ENCODE results near the gene ST3GAL3.

The ST3GAL3 gene

GRCh38 chr1:43736819-43737218 lies 29.5 kb downstream of the ST3GAL3 start:
- Mint-ChIP-seq H3K36me3 (ENCODE audit: low read depth) (peaks cover 5% of the 10 kb centered on the region), H3K9me3 (no peaks in the 10 kb centered on the region), H3K27ac (no peak overlapping the region), H3K4me1 (peaks cover 8% of the 10 kb centered on the region), H3K27me3 (ENCODE audit: low read depth, poor library complexity) (no peaks in the 10 kb centered on the region), H3K4me3 (no peak overlapping the region)
- TF ChIP-seq, protein P1, sequence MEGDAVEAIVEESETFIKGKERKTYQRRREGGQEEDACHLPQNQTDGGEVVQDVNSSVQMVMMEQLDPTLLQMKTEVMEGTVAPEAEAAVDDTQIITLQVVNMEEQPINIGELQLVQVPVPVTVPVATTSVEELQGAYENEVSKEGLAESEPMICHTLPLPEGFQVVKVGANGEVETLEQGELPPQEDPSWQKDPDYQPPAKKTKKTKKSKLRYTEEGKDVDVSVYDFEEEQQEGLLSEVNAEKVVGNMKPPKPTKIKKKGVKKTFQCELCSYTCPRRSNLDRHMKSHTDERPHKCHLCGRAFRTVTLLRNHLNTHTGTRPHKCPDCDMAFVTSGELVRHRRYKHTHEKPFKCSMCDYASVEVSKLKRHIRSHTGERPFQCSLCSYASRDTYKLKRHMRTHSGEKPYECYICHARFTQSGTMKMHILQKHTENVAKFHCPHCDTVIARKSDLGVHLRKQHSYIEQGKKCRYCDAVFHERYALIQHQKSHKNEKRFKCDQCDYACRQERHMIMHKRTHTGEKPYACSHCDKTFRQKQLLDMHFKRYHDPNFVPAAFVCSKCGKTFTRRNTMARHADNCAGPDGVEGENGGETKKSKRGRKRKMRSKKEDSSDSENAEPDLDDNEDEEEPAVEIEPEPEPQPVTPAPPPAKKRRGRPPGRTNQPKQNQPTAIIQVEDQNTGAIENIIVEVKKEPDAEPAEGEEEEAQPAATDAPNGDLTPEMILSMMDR (IDR thresholded peaks at IDR 0.05) = no peak
- DNase-seq = no peak

- no peak for DNase-seq
- no peak overlapping the region for H3K4me3 Mint-ChIP-seq
- TF ChIP-seq, protein P1 (IDR thresholded peaks at IDR 0.05) = no peak
- no peaks in the 10 kb centered on the region for H3K4me1 Mint-ChIP-seq
- H3K27me3 Mint-ChIP-seq (ENCODE audit: low read depth, poor library complexity) = no peaks in the 10 kb centered on the region
- peaks cover 33% of the 10 kb centered on the region for H3K36me3 Mint-ChIP-seq (ENCODE audit: low read depth)
- peaks cover 4% of the 10 kb centered on the region for H3K9me3 Mint-ChIP-seq
- no peak overlapping the region for H3K27ac Mint-ChIP-seq
Measured at GRCh38 chr1:43742026-43742425, 34.7 kb downstream of the ST3GAL3 start.

DNA sequence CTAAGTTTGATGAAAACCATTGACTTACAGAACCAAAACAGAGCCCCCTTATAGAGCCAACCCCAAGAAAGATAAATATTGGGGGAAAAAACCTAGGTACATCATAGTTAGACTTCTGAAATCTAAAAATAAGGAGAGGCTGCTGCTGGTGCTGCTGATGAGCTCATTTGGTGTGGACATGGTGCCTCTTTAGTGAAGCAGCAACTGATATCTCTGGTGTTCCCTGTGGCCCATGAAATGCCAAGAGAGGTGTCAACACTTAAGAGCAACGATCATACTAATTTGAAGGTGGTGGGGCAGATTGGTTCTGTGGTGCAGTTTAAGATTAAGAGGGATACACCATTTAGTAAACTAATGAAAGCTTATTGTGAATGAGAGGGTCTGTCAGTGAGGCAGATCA lies 35.9 kb downstream of the ST3GAL3 start:
- DNase-seq = no peak
- peaks cover 4% of the 10 kb centered on the region for H3K9me3 Mint-ChIP-seq
- H3K4me3 Mint-ChIP-seq = no peak overlapping the region
- H3K27ac Mint-ChIP-seq = no peak overlapping the region
- H3K4me1 Mint-ChIP-seq = no peaks in the 10 kb centered on the region
- peaks cover 41% of the 10 kb centered on the region for H3K36me3 Mint-ChIP-seq (ENCODE audit: low read depth)
- no peaks in the 10 kb centered on the region for H3K27me3 Mint-ChIP-seq (ENCODE audit: low read depth, poor library complexity)
- TF ChIP-seq, protein P1 (IDR thresholded peaks at IDR 0.05) = no peak

DNA sequence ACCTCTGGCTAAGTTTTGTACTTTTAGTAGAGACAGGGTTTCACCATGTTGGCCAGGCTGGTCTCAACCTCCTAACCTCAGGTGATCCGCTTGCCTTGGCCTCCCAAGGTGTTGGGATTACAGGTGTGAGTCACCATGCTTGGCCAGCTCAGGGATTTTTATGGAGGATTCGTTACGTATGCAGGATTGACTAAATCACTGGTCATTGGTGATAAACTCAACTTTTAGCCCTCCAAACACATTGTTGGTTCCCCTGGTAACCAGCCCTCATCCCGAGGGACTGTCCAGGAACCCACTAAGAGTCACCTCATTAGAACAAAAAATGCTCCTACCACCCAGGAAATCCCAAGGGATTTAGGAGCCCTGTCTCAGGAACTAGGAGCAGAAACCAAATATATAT lies 40.4 kb downstream of the ST3GAL3 start:
- no peak for DNase-seq
- Mint-ChIP-seq H3K27ac (no peak overlapping the region), H3K36me3 (ENCODE audit: low read depth) (peaks cover 46% of the 10 kb centered on the region), H3K4me3 (no peak overlapping the region), H3K4me1 (no peaks in the 10 kb centered on the region), H3K27me3 (ENCODE audit: low read depth, poor library complexity) (no peaks in the 10 kb centered on the region), H3K9me3 (peaks cover 11% of the 10 kb centered on the region)
- TF ChIP-seq, protein P1 (IDR thresholded peaks at IDR 0.05) = no peak

GRCh38 chr1:43750083-43750482 lies 42.7 kb downstream of the ST3GAL3 start:
- Mint-ChIP-seq H3K36me3 (ENCODE audit: low read depth) (peaks cover 37% of the 10 kb centered on the region), H3K27ac (no peak overlapping the region), H3K4me1 (no peaks in the 10 kb centered on the region), H3K9me3 (peaks cover 11% of the 10 kb centered on the region), H3K4me3 (no peak overlapping the region), H3K27me3 (ENCODE audit: low read depth, poor library complexity) (no peaks in the 10 kb centered on the region)
- TF ChIP-seq, protein P1 (IDR thresholded peaks at IDR 0.05) = no peak
- no peak for DNase-seq

GRCh38 chr1:43753422-43753821 lies 46.1 kb downstream of the ST3GAL3 start:
- no peak overlapping the region for H3K4me3 Mint-ChIP-seq
- no peaks in the 10 kb centered on the region for H3K4me1 Mint-ChIP-seq
- no peaks in the 10 kb centered on the region for H3K27me3 Mint-ChIP-seq (ENCODE audit: low read depth, poor library complexity)
- H3K27ac Mint-ChIP-seq = no peak overlapping the region
- no peak for DNase-seq
- TF ChIP-seq, protein P1 (IDR thresholded peaks at IDR 0.05) = no peak
- H3K36me3 Mint-ChIP-seq (ENCODE audit: low read depth) = peaks cover 18% of the 10 kb centered on the region
- peaks cover 7% of the 10 kb centered on the region for H3K9me3 Mint-ChIP-seq
